GM12878 (cell line): Measurements from ENCODE around the gene GLT8D2.

Source experiments
- CTCF ChIP-seq, 3 experiments: IDR thresholded peaks in 2 of 3; conservative IDR thresholded peaks in 1 of 3; 2 replicates each; pipeline ENCODE4 v1.5.1; 2011; ENCODE audit warnings: low read depth in 3 of 3, low read length in 3 of 3, mild to moderate bottlenecking in 3 of 3, control low read depth in 2 of 3, moderate library complexity in 2 of 3, inconsistent platforms in 1 of 3, mixed read lengths in 1 of 3; ENCODE audit not compliant: control insufficient read depth in 2 of 3, insufficient read depth in 1 of 3; ENCODE audit errors: extremely low read depth in 1 of 3
- E2F4 ChIP-seq: IDR thresholded peaks from 2 replicates; pipeline ENCODE4 v1.6.1; 2012; ENCODE audit warnings: low read depth, low read length, improper control_type of control experiment
- EZH2 ChIP-seq: IDR thresholded peaks from 2 replicates; pipeline ENCODE4 v1.6.1; 2012; ENCODE audit warnings: low read depth, mild to moderate bottlenecking, control low read depth, inconsistent platforms, low read length, borderline replicate concordance; ENCODE audit not compliant: control insufficient read depth
- RAD21 ChIP-seq: IDR thresholded peaks from 2 replicates; pipeline ENCODE4 v1.6.1; 2011; ENCODE audit warnings: mild to moderate bottlenecking, low read depth, low read length, moderate library complexity; ENCODE audit not compliant: insufficient read depth
- TAF1 ChIP-seq: IDR thresholded peaks from 2 replicates; pipeline ENCODE4 v1.6.1; 2011; ENCODE audit warnings: mild to moderate bottlenecking, low read depth, low read length, borderline replicate concordance
- TF ChIP-seq, protein P1 (sequence below): fragments of 450-650 bp; IDR thresholded peaks from 2 replicates; pipeline ENCODE4 v1.6.1; 2016; ENCODE audit warnings: mild to moderate bottlenecking

DNA sequence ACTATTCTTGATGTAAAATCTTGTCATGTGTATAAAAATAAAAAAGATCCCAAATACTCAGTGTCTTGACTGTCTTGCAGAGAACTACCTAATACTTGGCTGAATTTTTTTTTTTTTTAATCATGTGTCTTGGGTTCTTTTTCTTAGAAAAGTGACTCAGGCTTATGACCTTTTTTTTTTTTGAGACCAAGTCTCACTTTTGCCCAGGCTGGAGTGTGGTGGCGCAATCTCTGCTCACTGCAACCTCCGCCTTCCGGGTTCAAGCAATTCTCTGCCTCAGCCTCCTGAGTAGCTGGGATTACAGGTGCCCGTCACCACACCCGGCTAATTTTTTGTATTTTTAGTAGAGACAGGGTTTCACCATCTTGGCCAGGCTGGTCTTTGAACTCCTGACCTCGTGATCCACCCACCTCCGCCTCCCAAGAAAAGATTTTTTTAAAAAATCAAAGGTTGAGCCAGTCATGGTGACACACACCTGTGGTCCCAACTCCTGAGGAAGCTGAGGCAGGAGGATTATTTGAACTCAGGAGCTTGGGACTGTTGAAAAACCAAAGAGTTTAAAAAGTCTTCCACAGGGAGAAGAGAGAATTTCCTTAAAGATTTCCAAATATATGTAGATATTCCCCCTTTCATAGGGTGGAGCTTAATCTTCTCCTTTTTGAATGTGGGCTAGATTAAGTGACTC lies 102.0 kb downstream of the GLT8D2 start:
- no peak for TF ChIP-seq CTCF (IDR thresholded peaks at IDR 0.05 in 2 of 3, conservative IDR thresholded peaks at IDR 0.05 in 1 of 3; ENCODE audit: control insufficient read depth in 2 of 3, extremely low read depth in 1 of 3, insufficient read depth in 1 of 3, low read depth in 3 of 3, low read length in 3 of 3)
- no peak for TF ChIP-seq EZH2
- TF ChIP-seq TAF1: no peak
- TF ChIP-seq, protein P1, sequence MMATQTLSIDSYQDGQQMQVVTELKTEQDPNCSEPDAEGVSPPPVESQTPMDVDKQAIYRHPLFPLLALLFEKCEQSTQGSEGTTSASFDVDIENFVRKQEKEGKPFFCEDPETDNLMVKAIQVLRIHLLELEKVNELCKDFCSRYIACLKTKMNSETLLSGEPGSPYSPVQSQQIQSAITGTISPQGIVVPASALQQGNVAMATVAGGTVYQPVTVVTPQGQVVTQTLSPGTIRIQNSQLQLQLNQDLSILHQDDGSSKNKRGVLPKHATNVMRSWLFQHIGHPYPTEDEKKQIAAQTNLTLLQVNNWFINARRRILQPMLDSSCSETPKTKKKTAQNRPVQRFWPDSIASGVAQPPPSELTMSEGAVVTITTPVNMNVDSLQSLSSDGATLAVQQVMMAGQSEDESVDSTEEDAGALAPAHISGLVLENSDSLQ: no peak
- no peak for TF ChIP-seq RAD21
- TF ChIP-seq E2F4: no peak
